Suppressor macrophage treated with lipopolysaccharide for 1 hour (primary cell): ENCODE data around the gene CALML5.
"Not testable (repeated sequence)": the region's sequence is repeated elsewhere in the genome, so short reads cannot be mapped to it uniquely, and the experiment has no call there.

Source experiments
- DNase-seq, 3 donors: peaks; one replicate each; pipeline ENCODE4 v3.0.0-alpha.2; 2020 to 2022

CALML5 gene

DNA sequence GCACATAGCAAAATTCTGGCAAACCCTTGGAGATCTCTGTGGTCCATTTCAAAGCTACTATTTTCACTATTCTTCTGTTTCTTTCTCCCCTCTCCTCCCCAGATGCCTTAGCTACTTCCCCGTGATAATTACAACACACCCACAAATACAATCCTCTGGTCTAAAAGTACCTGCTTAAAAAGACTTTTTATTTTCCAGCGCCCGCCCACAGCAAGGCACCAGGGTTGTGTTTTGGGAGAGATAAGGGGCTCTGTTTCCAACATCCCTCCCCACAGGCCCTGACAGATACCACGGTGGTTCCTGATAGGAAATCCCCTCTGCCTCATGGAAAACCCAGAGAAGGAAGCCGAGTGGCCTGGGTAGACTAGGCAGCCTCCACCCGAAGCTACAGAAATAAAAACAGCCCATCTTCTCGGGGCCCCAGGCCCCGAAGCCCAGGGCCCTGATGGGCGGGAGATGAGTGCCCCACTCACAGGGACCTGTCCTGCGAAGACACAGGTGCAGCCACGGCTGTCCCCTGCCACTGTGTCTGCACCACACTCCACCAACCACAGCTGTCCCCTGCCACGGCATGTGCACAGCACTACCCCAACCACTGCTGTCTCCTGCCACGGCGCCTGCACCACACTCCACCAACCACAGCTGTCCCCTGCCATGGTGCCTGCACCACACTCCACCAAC lies 19.7 kb downstream of the CALML5 start:
- DNase-seq, result peak; percentile 53 to 70 (median 55)

DNA sequence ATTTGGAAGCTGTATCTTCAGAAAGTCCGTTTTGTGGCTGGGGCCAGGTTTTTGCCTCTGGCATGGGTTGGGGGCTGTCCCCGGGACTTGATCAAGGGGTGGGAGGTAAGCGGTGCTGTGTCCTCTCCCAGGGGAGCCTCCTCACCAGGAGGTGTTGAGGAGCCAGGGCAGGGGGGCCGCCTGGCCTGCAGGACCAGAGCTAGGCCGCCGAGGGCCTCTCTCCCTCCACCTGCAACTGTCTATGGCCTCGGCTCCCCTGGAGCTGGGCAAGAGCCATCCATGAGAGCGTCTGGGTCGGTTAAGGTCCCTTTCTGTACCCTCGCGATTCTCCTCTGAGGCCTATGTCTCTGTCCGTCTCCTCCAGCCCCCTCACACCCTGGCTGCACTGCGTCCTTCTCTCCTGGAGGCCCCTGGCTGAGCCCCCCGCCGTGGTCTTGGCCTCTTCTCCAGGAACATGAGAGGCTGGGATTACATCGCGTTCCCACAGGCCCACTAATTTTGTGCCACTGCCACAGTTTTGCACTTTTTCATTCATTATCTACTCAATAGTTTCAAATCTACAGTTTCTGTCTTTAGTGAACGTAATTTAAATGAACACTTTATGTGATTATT lies 20.6 kb downstream of the CALML5 start:
- DNase-seq, result no peak

GRCh38 chr10:5477948-5478693 lies 21.2 kb downstream of the CALML5 start:
- DNase-seq, result no peak

- DNase-seq, result no peak
Measured at GRCh38 chr10:5476918-5477525, 22.3 kb downstream of the CALML5 start.

GRCh38 chr10:5475974-5476807 lies 23.2 kb downstream of the CALML5 start:
- not testable (repeated sequence) for DNase-seq

DNA sequence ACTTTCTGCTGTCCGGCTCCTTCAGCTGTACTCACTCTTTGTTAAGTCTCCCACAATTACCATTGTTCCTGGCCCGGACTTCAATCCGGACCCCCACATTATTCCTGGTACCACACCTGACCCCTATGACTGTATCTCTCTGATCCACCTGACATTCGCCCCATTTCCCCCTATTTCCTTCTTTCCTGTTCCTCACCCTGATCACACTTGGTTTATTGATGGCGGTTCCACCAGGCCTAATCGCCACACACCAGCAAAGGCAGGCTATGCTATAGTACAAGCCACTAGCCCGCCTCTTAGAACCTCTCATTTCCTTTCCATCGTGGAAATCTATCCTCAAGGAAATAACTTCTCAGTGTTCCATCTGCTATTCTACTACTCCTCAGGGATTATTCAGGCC lies 24.3 kb downstream of the CALML5 start:
- DNase-seq, result not testable (repeated sequence)

- DNase-seq, result peak in 1 of 3 donors; percentile 10
Measured at GRCh38 chr10:5474642-5475041, 24.7 kb downstream of the CALML5 start.

GRCh38 chr10:5470062-5470751 lies 29.2 kb downstream of the CALML5 start:
- no peak for DNase-seq

GRCh38 chr10:5469353-5470061 lies 29.9 kb downstream of the CALML5 start:
- DNase-seq, result no peak

DNA sequence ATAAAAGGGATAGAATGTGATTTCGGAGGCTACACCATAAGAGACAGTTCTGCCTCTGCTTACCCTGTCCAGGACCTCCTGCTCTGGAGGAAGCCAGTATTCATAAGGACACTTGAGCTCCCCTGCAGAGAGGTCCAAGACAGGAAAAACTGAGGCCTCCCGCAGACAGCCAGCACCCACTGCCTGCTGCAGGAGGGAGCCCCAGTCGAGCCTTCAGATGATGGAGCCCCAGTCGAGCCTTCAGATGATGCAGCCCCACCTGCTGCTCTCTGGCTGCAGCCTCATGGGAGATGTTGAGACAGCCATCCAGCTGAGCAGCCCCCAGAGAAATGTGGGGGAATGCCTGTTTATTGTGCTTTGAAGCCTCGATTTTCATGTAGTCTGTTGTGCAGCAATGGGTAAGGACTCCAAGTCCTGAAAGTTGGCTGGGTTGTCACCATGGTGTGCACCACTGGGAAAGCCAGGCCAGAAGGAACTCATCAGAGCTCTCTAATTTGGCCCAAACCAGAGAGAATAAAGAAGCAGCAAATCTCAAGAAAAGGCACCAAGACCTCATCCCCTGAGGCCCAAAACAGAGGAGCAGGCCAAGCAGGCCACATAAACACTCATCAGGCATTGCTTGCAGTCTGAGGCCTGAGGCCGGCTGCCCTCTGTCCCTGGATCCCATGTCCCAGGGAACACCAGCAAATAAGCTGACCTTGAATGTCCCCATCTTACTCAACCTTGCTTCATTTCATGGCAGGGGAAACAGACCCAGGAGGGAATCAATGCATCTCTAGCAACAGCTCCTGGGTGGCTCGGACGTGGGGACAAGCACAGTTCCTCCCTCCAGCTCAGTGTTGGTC lies 30.9 kb downstream of the CALML5 start:
- no peak for DNase-seq

GRCh38 chr10:5467634-5468255 lies 31.6 kb downstream of the CALML5 start:
- DNase-seq, result no peak

- DNase-seq, result no peak
Measured at GRCh38 chr10:5467207-5467535, 32.2 kb downstream of the CALML5 start.

DNA sequence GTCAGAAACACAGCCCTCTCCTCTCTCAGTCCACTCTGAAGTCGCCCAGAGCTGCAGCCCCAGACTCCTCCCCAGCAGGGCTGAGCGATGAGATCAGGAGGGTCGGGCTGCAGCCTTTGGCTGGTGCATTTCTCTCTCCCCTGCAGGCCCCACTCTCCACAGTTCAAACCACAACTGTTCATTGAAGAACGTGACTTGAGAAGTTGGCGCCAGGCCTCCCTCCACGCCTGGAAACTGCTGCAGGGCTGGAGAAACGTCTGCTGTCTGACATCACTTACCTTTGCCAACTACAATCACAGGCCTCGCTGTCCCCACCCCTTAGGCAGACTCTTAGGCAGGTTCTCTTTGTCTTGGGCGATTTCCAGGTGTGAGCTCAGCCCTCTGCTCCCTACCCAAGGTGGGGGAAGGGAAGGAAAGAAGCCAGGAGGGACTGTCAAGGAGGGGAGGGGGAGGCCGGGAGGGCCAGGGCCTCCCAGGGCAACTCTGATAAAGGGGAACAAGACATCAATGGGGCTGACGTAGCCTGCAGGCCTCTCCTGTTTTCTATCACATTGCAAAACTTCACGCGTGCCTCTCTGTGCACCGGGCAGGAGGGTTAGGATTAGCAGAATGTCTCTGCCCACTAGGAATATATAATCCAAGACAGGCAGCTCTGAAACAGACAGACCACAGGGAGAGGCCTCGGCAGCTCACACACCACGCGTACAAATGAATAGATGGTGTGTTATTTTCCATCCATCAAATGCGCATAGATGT lies 32.7 kb downstream of the CALML5 start:
- DNase-seq, result no peak

DNA sequence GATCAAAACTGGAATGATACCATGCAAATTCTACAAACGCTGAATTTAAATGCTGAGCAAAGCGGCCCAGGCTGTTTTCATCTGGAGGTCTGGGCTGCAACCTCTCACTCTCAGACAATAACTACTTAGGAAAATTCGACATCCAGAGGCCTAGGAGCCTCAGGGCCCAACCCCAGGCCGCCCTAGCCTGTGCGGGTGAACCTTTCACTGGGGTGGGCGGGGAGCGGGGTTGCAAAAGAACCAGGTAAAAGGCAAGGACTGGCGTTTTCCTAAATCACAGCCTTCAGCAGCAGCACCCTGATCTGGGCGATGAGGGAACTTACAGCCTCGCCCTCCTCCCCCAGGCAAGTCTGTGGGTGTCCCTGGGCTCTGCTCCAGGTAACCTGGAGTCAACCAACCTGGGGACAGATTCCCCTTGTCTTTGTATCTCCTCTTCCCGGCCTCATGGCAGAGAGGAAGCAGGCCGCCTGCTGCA lies 33.4 kb downstream of the CALML5 start:
- no peak for DNase-seq

- DNase-seq, result no peak
Measured at GRCh38 chr10:5464546-5464945, 34.8 kb downstream of the CALML5 start.

DNA sequence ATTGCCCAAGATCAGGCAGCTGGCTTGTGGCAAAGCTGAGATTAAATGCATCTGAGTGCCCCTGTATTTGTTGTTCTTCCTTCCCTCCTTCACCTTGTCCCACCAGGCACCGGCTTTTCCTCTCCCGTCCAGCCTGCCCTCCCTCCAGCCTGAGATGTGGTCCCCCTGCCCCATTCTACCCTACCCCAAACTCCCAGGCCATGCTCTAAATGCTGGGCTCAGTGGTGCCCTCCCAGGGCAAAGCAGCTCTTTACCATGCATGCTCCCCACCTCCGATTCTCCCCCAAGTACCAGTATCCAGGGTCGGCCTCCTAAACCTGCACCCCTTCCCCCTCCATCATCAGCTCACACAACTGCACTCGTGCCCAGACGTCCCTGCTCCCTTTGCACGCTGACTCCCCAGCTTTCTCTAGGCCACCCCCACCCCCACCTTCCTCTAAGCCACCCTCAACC lies 36.5 kb downstream of the CALML5 start:
- no peak for DNase-seq

DNA sequence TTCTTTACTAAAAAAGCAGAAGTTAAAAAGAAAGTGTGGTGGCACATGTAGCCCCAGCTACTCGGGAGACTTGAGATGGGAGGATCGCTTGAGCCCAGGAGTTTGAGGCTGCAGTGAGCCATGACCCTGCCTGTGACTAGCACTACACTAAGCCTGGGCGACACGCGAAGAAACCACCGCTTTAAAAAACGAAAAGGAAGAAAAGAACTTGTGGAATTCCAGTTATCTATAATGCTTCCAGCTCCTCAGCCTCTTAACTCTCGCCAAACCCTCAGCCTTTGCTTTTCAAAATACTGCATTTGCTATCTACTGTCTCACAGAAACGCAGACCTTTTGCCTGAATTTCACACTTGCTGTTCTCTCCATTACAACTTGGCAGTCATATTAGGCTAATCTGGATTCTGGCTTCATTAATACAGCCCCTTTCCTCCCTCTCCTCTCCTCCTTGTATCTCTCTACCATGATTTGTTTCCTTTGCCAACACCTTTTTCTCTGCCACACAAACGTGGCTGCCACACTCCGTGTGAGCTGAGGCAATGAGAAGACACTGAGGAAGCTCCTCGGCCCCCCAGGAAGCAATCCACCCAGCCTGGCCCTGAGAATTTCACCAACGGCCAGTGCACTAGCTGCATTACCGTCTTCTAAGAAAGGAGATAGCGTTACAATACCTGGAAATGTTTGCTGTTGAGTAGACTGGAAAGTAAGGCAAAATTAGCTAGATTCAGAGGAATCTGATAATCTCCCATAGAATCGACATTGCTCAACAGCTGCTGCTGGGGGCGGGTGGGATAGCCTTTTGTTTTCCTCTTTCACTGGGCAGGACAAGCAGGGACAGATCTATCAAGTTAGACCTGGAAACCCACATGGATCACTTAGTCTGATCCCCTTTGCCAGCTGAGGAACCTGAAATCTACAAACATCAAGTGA lies 37.2 kb downstream of the CALML5 start:
- DNase-seq, result peak in 1 of 3 donors; percentile 25

GRCh38 chr10:5461203-5461588 lies 38.2 kb downstream of the CALML5 start:
- no peak for DNase-seq
